Measurements from ENCODE around the gene PAPPA2.

DNA sequence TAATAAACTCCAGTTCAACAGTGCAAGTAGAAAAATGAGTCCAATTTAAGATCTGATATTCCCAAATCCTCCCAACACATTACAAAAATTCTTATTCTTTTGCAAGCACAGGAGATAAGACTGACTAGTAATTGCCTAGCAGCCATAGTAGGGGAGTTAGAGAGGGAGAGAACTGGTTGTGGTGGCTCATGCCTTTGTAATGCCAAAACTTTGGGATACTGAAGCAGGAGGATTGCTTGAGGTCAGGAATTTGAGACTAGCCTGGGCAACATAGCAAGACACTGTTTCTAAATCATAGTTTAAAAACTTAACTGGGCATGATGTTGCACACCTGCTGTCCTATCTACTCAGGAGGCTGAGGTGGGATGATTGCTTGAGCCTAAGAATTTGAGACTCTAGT, 26.7 kb upstream of the PAPPA2 start:
- no peak for TF ChIP-seq CBX2 (IDR thresholded peaks at IDR 0.05; ENCODE audit: insufficient read depth, low read length, poor library complexity, severe bottlenecking)
- TF ChIP-seq ARNT (IDR thresholded peaks at IDR 0.05) = no peak
- TF ChIP-seq, protein P1, sequence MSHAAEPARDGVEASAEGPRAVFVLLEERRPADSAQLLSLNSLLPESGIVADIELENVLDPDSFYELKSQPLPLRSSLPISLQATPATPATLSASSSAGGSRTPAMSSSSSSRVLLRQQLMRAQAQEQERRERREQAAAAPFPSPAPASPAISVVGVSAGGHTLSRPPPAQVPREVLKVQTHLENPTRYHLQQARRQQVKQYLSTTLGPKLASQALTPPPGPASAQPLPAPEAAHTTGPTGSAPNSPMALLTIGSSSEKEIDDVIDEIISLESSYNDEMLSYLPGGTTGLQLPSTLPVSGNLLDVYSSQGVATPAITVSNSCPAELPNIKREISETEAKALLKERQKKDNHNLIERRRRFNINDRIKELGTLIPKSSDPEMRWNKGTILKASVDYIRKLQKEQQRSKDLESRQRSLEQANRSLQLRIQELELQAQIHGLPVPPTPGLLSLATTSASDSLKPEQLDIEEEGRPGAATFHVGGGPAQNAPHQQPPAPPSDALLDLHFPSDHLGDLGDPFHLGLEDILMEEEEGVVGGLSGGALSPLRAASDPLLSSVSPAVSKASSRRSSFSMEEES (CRISPR knock-in tag; IDR thresholded peaks at IDR 0.05) = no peak
- no peak for TF ChIP-seq ZNF76 (CRISPR knock-in tag; IDR thresholded peaks at IDR 0.05; ENCODE audit: borderline replicate concordance)
- no peak for TF ChIP-seq EZH2 (IDR thresholded peaks at IDR 0.05; ENCODE audit: borderline replicate concordance, low read depth, low read length)
- TF ChIP-seq, protein P2, sequence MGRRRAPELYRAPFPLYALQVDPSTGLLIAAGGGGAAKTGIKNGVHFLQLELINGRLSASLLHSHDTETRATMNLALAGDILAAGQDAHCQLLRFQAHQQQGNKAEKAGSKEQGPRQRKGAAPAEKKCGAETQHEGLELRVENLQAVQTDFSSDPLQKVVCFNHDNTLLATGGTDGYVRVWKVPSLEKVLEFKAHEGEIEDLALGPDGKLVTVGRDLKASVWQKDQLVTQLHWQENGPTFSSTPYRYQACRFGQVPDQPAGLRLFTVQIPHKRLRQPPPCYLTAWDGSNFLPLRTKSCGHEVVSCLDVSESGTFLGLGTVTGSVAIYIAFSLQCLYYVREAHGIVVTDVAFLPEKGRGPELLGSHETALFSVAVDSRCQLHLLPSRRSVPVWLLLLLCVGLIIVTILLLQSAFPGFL (CRISPR knock-in tag; IDR thresholded peaks at IDR 0.05) = no peak
- TF ChIP-seq, protein P3, sequence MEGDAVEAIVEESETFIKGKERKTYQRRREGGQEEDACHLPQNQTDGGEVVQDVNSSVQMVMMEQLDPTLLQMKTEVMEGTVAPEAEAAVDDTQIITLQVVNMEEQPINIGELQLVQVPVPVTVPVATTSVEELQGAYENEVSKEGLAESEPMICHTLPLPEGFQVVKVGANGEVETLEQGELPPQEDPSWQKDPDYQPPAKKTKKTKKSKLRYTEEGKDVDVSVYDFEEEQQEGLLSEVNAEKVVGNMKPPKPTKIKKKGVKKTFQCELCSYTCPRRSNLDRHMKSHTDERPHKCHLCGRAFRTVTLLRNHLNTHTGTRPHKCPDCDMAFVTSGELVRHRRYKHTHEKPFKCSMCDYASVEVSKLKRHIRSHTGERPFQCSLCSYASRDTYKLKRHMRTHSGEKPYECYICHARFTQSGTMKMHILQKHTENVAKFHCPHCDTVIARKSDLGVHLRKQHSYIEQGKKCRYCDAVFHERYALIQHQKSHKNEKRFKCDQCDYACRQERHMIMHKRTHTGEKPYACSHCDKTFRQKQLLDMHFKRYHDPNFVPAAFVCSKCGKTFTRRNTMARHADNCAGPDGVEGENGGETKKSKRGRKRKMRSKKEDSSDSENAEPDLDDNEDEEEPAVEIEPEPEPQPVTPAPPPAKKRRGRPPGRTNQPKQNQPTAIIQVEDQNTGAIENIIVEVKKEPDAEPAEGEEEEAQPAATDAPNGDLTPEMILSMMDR (IDR thresholded peaks at IDR 0.05 in 2 of 3, conservative IDR thresholded peaks at IDR 0.05 in 1 of 3; ENCODE audit: insufficient read depth in 2 of 3, low read depth in 1 of 3, low read length in 3 of 3) = no peak
- TF ChIP-seq FOXM1 (IDR thresholded peaks at IDR 0.05; ENCODE audit: low read depth) = no peak
- no peak for TF ChIP-seq FOXM1 (CRISPR knock-in tag; IDR thresholded peaks at IDR 0.05; ENCODE audit: low read depth)
- no peak for TF ChIP-seq ZFP30 (CRISPR knock-in tag; IDR thresholded peaks at IDR 0.05; ENCODE audit: borderline replicate concordance)
- no peak for TF ChIP-seq YY1 (IDR thresholded peaks at IDR 0.05; ENCODE audit: borderline replicate concordance in 1 of 3, control insufficient read depth in 1 of 3, extremely low read depth in 1 of 3, insufficient read depth in 3 of 3, insufficient read length in 1 of 3, insufficient replicate concordance in 2 of 3, low read depth in 1 of 3, low read length in 2 of 3)
- no peak for TF ChIP-seq TCF3 (CRISPR knock-in tag; IDR thresholded peaks at IDR 0.05)
- no peak for TF ChIP-seq ESRRA (IDR thresholded peaks at IDR 0.05; ENCODE audit: borderline replicate concordance, low read depth)
- no peak for TF ChIP-seq GABPB2 (CRISPR knock-in tag; conservative IDR thresholded peaks at IDR 0.05)
- TF ChIP-seq ZBTB7A (IDR thresholded peaks at IDR 0.05; ENCODE audit: borderline replicate concordance, control insufficient read depth, low read depth, low read length) = no peak
